K562 (cell line): ENCODE results near the gene VPS18. TPM values are rescaled to one million over a fixed set of nuclear protein-coding genes. Genes with fewer than 3 reads are reported as not detected.

Experiments used
- CCNT2 ChIP-seq: IDR thresholded peaks from 2 replicates; pipeline ENCODE4 v1.6.1; 2011; ENCODE audit warnings: borderline replicate concordance, low read depth, mild to moderate bottlenecking, moderate library complexity, mixed read lengths, low read length; ENCODE audit not compliant: insufficient read length; ENCODE audit errors: extremely low read depth
- CREM ChIP-seq: IDR thresholded peaks from 2 replicates; pipeline ENCODE4 v1.6.1; 2014; ENCODE audit warnings: antibody characterized with exemption, low read depth
- EP300 ChIP-seq: IDR thresholded peaks from 2 replicates; pipeline ENCODE4 v1.6.1; 2012; ENCODE audit warnings: low read length, improper control_type of control experiment
- FOXA3 ChIP-seq, 2 experiments: fragments of 450-650 bp in 1 of 2; sonication (generic) in 1 of 2; formaldehyde crosslinking; IDR thresholded peaks in 1 of 2; conservative IDR thresholded peaks in 1 of 2; 2 replicates each; pipeline versions ENCODE4 v1.4.0 to v1.8.0; 2020 to 2022; ENCODE audit warnings: mild to moderate bottlenecking in 2 of 2, missing genetic modification reagents in 1 of 2
- HDAC1 ChIP-seq, 2 experiments: fragments of 450-650 bp; IDR thresholded peaks; 2 replicates each; pipeline ENCODE4 v1.6.1; 2016 to 2017; ENCODE audit warnings: inconsistent platforms in 1 of 2, mild to moderate bottlenecking in 1 of 2, moderate library complexity in 1 of 2
- LCOR ChIP-seq: sonication (generic); formaldehyde crosslinking; IDR thresholded peaks from 2 replicates; pipeline ENCODE4 v1.8.0; 2022; ENCODE audit warnings: mild to moderate bottlenecking, missing genetic modification reagents
- NR2F6 ChIP-seq: fragments of 450-650 bp; formaldehyde crosslinking; IDR thresholded peaks from 2 replicates; pipeline ENCODE4 v1.4.0; 2020; ENCODE audit warnings: mild to moderate bottlenecking
- RBFOX2 ChIP-seq: fragments of 200-400 bp; formaldehyde crosslinking; IDR thresholded peaks from 2 replicates; pipeline ENCODE4 v1.6.1; 2017; ENCODE audit warnings: low read depth, mild to moderate bottlenecking, low read length, moderate library complexity
- RNF2 ChIP-seq: sonication (generic); IDR thresholded peaks from 2 replicates; pipeline ENCODE4 v1.6.1; 2016
- SOX6 ChIP-seq: fragments of 450-650 bp; IDR thresholded peaks from 2 replicates; pipeline ENCODE4 v1.6.1; 2014; ENCODE audit warnings: mild to moderate bottlenecking
- polyA plus RNA-seq, 8 experiments: library from polyadenylated mRNA; depleted of rRNA in 4 of 8; stranded (reverse) in 5 of 8; unstranded in 3 of 8; fragments of >200 nt; fragmentation: Nextera tagmentation in 2 of 8; fragmentation: Illumina TruSeq in 1 of 8; extraction: Ambion mirVana in 2 of 8; extraction: Trizol in 1 of 8; gene quantifications; 2 replicates each; pipeline versions ENCODE4 v1.2.1 to v1.2.3, GENCODE V29; 2011 to 2014; ENCODE audit warnings: inconsistent platforms in 1 of 8, missing spikeins in 1 of 8
- total RNA-seq, 7 experiments: library from RNA; depleted of rRNA in 6 of 7; stranded (reverse); fragments of >200 nt in 6 of 7; fragmentation: Illumina TruSeq in 2 of 7; extraction: Trizol in 2 of 7; gene quantifications; 2 replicates each; pipeline versions ENCODE4 v1.2.1 to v1.2.3, GENCODE V29; 2011 to 2021; ENCODE audit warnings: low replicate concordance in 1 of 7
- TF ChIP-seq, protein P1 (sequence below): fragments of 200-600 bp; sonication (generic); IDR thresholded peaks from one replicate; pipeline ENCODE4 v1.6.1; 2012; ENCODE audit warnings: mild to moderate bottlenecking, low read depth, low read length, inconsistent platforms
- TF ChIP-seq, protein P2 (sequence below), 2 experiments: fragments of 450-650 bp; IDR thresholded peaks; 2 replicates each; pipeline ENCODE4 v1.6.1; 2016
- TF ChIP-seq, protein P3 (sequence below): conservative IDR thresholded peaks from 2 replicates; pipeline ENCODE4 v1.6.1; 2011; ENCODE audit warnings: low read depth, mild to moderate bottlenecking, low read length; ENCODE audit not compliant: control insufficient read depth

The VPS18 gene
- total and polyA plus RNA-seq, 9 of the 15 experiments (the other 6 are each of a cell fraction or from before 2014, with no cell fraction given): 0.73 to 19.9 (median 8.5) TPM

DNA sequence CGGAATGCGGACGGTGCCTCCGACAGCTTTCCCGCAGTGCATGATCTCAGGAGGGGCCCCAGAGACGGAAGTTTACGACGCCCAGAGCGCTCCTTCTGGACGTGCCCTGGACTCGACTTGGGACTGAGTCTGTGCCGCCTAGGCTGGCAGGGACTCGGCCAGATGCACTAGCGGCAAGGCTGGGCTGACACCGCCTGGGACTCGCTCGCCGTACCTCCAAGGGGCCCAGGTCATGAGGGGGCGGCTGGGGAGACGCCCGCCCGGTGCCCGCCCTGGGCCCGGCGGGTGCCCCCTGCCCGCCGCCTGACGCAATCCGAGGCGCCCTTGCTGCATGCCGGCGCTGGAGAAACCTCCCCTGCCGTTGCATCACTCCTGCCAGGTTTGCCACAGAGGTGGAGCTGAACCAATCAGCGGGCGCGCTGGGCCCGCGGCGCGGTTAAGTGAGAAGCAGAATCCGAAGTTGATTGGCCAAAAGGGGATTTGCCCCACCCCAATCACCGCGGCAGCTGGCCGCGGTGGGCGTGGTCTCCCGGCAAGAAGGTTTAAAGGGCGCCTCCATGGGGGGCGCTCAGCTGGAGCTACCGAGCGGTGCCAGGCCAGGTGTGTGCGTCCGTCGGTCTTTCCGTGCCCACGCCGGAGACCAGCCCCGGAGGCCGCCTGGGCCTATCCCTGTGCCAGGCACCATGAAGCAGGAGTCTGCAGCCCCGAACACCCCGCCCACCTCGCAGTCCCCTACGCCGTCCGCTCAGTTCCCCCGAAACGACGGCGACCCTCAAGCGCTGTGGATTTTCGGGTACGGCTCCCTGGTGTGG is 58.9 kb downstream of the VPS18 start, which contains the start of gene CHAC1 (continued):
- TF ChIP-seq, protein P1, sequence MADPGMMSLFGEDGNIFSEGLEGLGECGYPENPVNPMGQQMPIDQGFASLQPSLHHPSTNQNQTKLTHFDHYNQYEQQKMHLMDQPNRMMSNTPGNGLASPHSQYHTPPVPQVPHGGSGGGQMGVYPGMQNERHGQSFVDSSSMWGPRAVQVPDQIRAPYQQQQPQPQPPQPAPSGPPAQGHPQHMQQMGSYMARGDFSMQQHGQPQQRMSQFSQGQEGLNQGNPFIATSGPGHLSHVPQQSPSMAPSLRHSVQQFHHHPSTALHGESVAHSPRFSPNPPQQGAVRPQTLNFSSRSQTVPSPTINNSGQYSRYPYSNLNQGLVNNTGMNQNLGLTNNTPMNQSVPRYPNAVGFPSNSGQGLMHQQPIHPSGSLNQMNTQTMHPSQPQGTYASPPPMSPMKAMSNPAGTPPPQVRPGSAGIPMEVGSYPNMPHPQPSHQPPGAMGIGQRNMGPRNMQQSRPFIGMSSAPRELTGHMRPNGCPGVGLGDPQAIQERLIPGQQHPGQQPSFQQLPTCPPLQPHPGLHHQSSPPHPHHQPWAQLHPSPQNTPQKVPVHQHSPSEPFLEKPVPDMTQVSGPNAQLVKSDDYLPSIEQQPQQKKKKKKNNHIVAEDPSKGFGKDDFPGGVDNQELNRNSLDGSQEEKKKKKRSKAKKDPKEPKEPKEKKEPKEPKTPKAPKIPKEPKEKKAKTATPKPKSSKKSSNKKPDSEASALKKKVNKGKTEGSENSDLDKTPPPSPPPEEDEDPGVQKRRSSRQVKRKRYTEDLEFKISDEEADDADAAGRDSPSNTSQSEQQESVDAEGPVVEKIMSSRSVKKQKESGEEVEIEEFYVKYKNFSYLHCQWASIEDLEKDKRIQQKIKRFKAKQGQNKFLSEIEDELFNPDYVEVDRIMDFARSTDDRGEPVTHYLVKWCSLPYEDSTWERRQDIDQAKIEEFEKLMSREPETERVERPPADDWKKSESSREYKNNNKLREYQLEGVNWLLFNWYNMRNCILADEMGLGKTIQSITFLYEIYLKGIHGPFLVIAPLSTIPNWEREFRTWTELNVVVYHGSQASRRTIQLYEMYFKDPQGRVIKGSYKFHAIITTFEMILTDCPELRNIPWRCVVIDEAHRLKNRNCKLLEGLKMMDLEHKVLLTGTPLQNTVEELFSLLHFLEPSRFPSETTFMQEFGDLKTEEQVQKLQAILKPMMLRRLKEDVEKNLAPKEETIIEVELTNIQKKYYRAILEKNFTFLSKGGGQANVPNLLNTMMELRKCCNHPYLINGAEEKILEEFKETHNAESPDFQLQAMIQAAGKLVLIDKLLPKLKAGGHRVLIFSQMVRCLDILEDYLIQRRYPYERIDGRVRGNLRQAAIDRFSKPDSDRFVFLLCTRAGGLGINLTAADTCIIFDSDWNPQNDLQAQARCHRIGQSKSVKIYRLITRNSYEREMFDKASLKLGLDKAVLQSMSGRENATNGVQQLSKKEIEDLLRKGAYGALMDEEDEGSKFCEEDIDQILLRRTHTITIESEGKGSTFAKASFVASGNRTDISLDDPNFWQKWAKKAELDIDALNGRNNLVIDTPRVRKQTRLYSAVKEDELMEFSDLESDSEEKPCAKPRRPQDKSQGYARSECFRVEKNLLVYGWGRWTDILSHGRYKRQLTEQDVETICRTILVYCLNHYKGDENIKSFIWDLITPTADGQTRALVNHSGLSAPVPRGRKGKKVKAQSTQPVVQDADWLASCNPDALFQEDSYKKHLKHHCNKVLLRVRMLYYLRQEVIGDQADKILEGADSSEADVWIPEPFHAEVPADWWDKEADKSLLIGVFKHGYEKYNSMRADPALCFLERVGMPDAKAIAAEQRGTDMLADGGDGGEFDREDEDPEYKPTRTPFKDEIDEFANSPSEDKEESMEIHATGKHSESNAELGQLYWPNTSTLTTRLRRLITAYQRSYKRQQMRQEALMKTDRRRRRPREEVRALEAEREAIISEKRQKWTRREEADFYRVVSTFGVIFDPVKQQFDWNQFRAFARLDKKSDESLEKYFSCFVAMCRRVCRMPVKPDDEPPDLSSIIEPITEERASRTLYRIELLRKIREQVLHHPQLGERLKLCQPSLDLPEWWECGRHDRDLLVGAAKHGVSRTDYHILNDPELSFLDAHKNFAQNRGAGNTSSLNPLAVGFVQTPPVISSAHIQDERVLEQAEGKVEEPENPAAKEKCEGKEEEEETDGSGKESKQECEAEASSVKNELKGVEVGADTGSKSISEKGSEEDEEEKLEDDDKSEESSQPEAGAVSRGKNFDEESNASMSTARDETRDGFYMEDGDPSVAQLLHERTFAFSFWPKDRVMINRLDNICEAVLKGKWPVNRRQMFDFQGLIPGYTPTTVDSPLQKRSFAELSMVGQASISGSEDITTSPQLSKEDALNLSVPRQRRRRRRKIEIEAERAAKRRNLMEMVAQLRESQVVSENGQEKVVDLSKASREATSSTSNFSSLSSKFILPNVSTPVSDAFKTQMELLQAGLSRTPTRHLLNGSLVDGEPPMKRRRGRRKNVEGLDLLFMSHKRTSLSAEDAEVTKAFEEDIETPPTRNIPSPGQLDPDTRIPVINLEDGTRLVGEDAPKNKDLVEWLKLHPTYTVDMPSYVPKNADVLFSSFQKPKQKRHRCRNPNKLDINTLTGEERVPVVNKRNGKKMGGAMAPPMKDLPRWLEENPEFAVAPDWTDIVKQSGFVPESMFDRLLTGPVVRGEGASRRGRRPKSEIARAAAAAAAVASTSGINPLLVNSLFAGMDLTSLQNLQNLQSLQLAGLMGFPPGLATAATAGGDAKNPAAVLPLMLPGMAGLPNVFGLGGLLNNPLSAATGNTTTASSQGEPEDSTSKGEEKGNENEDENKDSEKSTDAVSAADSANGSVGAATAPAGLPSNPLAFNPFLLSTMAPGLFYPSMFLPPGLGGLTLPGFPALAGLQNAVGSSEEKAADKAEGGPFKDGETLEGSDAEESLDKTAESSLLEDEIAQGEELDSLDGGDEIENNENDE: no peak
- TF ChIP-seq NR2F6 (CRISPR knock-in tag): no peak
- TF ChIP-seq FOXA3 (CRISPR knock-in tag; conservative IDR thresholded peaks at IDR 0.05 in 1 of 2, IDR thresholded peaks at IDR 0.05 in 1 of 2): no peak
- TF ChIP-seq SOX6: no peak
- TF ChIP-seq, protein P2, sequence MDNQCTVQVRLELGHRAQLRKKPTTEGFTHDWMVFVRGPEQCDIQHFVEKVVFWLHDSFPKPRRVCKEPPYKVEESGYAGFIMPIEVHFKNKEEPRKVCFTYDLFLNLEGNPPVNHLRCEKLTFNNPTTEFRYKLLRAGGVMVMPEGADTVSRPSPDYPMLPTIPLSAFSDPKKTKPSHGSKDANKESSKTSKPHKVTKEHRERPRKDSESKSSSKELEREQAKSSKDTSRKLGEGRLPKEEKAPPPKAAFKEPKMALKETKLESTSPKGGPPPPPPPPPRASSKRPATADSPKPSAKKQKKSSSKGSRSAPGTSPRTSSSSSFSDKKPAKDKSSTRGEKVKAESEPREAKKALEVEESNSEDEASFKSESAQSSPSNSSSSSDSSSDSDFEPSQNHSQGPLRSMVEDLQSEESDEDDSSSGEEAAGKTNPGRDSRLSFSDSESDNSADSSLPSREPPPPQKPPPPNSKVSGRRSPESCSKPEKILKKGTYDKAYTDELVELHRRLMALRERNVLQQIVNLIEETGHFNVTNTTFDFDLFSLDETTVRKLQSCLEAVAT (IDR thresholded peaks at IDR 0.05): peak in 1 of 2 experiments; percentile 77; a peak in 1 of 4 replicates
- no peak for TF ChIP-seq RNF2
- peak; percentile 26 for TF ChIP-seq CCNT2
- TF ChIP-seq LCOR (CRISPR knock-in tag): 0 out of 2 replicates have a peak, but pooled peaks have one; percentile 58
- peak; percentile 42 for TF ChIP-seq EP300
- TF ChIP-seq RBFOX2: peak; percentile 98
- peak; percentile 12; the same call in 1 of the 2 replicates for TF ChIP-seq CREM
- TF ChIP-seq HDAC1 (IDR thresholded peaks at IDR 0.05): peak in 1 of 2 experiments; percentile 67; a peak in 2 of 4 replicates
- TF ChIP-seq, protein P3, sequence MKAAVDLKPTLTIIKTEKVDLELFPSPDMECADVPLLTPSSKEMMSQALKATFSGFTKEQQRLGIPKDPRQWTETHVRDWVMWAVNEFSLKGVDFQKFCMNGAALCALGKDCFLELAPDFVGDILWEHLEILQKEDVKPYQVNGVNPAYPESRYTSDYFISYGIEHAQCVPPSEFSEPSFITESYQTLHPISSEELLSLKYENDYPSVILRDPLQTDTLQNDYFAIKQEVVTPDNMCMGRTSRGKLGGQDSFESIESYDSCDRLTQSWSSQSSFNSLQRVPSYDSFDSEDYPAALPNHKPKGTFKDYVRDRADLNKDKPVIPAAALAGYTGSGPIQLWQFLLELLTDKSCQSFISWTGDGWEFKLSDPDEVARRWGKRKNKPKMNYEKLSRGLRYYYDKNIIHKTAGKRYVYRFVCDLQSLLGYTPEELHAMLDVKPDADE: 0 out of 2 replicates have a peak, but pooled peaks have one; percentile 21
